Left colon (tissue), 2 donors: Measurements from ENCODE around the gene CKS2. TPM values are rescaled to one million over a fixed set of nuclear protein-coding genes. Genes with fewer than 3 reads are reported as not detected.
A peak's percentile ranks its signal among the peaks of the same experiment; 100 is the strongest.
"Not testable (repeated sequence)": the region's sequence is repeated elsewhere in the genome, so short reads cannot be mapped to it uniquely, and the experiment has no call there.

Source experiments
- ATAC-seq: fragments of 200-7000 bp; cut with Tn5 transposase; one replicate; pipeline ENCODE4 v1.9.1; 2020; ENCODE audit warnings: mild to moderate bottlenecking, moderate library complexity
- DNase-seq, 2 donors: peaks; one replicate each; pipeline ENCODE4 v3.0.0-alpha.2; 2020
- intact Hi-C, 2 donors: fragments of 100-400 bp; cut with DNase I in 1 of 2; cut with micrococcal nuclease in 1 of 2; formaldehyde crosslinking; loops; one replicate each; pipeline versions ENCODE4 v1.11.2 to v1.14.0; 2022; cut with DNase I, micrococcal nuclease
- total RNA-seq, 2 donors: library from RNA; stranded (reverse); fragmentation: NEBNext Ultra II Directional; extraction: Animal tissue kit (Norgen Biotek cat#: 25700); gene quantifications; one replicate each; pipeline ENCODE4 v1.2.1, GENCODE V29; 2021
- donor health status: DM: no; HTN: no; CAD: no.
- donor health status: DM: yes; HTN: yes; CAD: no.

Gene CKS2
- total RNA-seq, 2 donors from 2014 or later, result 14.9 to 21.2 TPM

- intact Hi-C loops, result no loop called here
Measured at GRCh38 chr9:89342948-89343347, 32.0 kb downstream of the CKS2 start.

GRCh38 chr9:89343812-89344211 is 32.8 kb downstream of the CKS2 start:
- intact Hi-C loops, ATAC-seq, DNase-seq: not testable (repeated sequence)

More at GRCh38 chr9:89342948-89343347, 32.0 kb downstream of the CKS2 start:
- no peak for ATAC-seq
- DNase-seq, result no peak

- ATAC-seq (no peak), DNase-seq (no peak)
- intact Hi-C loops, result no loop called here
Measured at GRCh38 chr9:89345476-89345875, 34.5 kb downstream of the CKS2 start.

- no peak for DNase-seq
- no peak for ATAC-seq
- intact Hi-C loops, result no loop called here
Measured at GRCh38 chr9:89346696-89347095, 35.7 kb downstream of the CKS2 start.

GRCh38 chr9:89347651-89348050 is 36.7 kb downstream of the CKS2 start:
- DNase-seq, result no peak
- intact Hi-C loops, result no loop called here
- no peak for ATAC-seq

GRCh38 chr9:89349607-89350006 is 38.6 kb downstream of the CKS2 start:
- ATAC-seq (no peak), DNase-seq (no peak)
- intact Hi-C loops, result no loop called here

GRCh38 chr9:89350988-89351557 is 40.1 kb downstream of the CKS2 start:
- DNase-seq, result no peak
- intact Hi-C loops, result no loop called here
- no peak for ATAC-seq

GRCh38 chr9:89351584-89352300 is 40.7 kb downstream of the CKS2 start:
- DNase-seq, result no peak
- intact Hi-C loops, result no loop called here
- no peak for ATAC-seq

GRCh38 chr9:89352451-89352850 is 41.5 kb downstream of the CKS2 start:
- no peak for ATAC-seq
- intact Hi-C loops, result no loop called here
- no peak for DNase-seq

GRCh38 chr9:89352874-89353649 is 42.1 kb downstream of the CKS2 start:
- intact Hi-C loops, result no loop called here
- DNase-seq (no peak), ATAC-seq (no peak)

GRCh38 chr9:89353989-89354388 is 43.0 kb downstream of the CKS2 start:
- no peak for DNase-seq
- intact Hi-C loops, result no loop called here

GRCh38 chr9:89354471-89354870 is 43.5 kb downstream of the CKS2 start:
- ATAC-seq (no peak), DNase-seq (no peak)
- intact Hi-C loops, result no loop called here

More at GRCh38 chr9:89353989-89354388, 43.0 kb downstream of the CKS2 start:
- ATAC-seq, result no peak

GRCh38 chr9:89356782-89357181 is 45.8 kb downstream of the CKS2 start:
- DNase-seq, result no peak
- no peak for ATAC-seq
- intact Hi-C loops, result no loop called here

- DNase-seq, result no peak
- intact Hi-C loops, result no loop called here
- peak; percentile 17 for ATAC-seq
Measured at GRCh38 chr9:89357331-89358197, 46.6 kb downstream of the CKS2 start.

- no peak for ATAC-seq
- intact Hi-C loops, result no loop called here
- no peak for DNase-seq
Measured at GRCh38 chr9:89358376-89358916, 47.5 kb downstream of the CKS2 start.

GRCh38 chr9:89358985-89359384 is 48.0 kb downstream of the CKS2 start:
- intact Hi-C loops, result no loop called here
- no peak for ATAC-seq

GRCh38 chr9:89359751-89360261 is 48.8 kb downstream of the CKS2 start:
- ATAC-seq, result no peak
- DNase-seq, result no peak
- intact Hi-C loops, result no loop called here

More at GRCh38 chr9:89358985-89359384, 48.0 kb downstream of the CKS2 start:
- no peak for DNase-seq

- ATAC-seq, result no peak
- no peak for DNase-seq
- intact Hi-C loops, result no loop called here
Measured at GRCh38 chr9:89360465-89360864, 49.5 kb downstream of the CKS2 start.

- no peak for ATAC-seq
- intact Hi-C loops, result no loop called here
- no peak for DNase-seq
Measured at GRCh38 chr9:89361031-89361430, 50.0 kb downstream of the CKS2 start.
